Caco-2 (cell line): ENCODE data around the gene UST. TPM values are rescaled to one million over a fixed set of nuclear protein-coding genes. Genes with fewer than 3 reads are reported as not detected.
"Not testable (repeated sequence)": the region's sequence is repeated elsewhere in the genome, so short reads cannot be mapped to it uniquely, and the experiment has no call there.

Source experiments
- BruUV-seq: library from RNA; stranded (reverse); fragments of 400-500 nt; replicated peaks from 2 replicates; lab custom pipeline; 2021; lab: Mats Ljungman, UMichigan
- CTCF ChIA-PET: fragments of 300-600 bp; sonication (Branson Sonifier 250); formaldehyde crosslinking; loops from one replicate; lab custom pipeline; 2022; ENCODE audit warnings: antibody characterized with exemption; lab: Charles Lee
- POLR2A ChIA-PET: fragments of 300-600 bp; sonication (Branson Sonifier 250); formaldehyde crosslinking; loops from one replicate; lab custom pipeline; 2022; ENCODE audit warnings: antibody characterized with exemption; lab: Charles Lee
- DNase-seq, 2 experiments: peaks; one replicate each; pipeline versions ENCODE4 v3.0.0 to v3.0.0-alpha.2; 2020 to 2022
- H3K27me3 ChIP-seq: replicated peaks from 2 replicates; pipeline ENCODE4 v1.6.0; 2011; ENCODE audit warnings: low read length; ENCODE audit not compliant: control insufficient read depth, insufficient read depth
- H3K36me3 ChIP-seq: 2 replicates; pipeline ENCODE4 v1.5.1; 2011; ENCODE audit warnings: low read length; ENCODE audit not compliant: control insufficient read depth, insufficient read depth
- H3K4me1 ChIP-seq: fragments of 250-450 bp; sonication (Bioruptor Pico); 2 replicates; pipeline ENCODE4 v1.5.1; 2020; ENCODE audit warnings: mild to moderate bottlenecking
- H3K4me3 ChIP-seq: 2 replicates; pipeline ENCODE4 v1.5.1; 2011; ENCODE audit warnings: low read depth, mild to moderate bottlenecking, control low read depth, low read length
- H3K9me3 ChIP-seq: fragments of 250-450 bp; sonication (Bioruptor Pico); 2 replicates; pipeline ENCODE4 v1.5.1; 2020; ENCODE audit warnings: mild to moderate bottlenecking, moderate library complexity
- H3K27ac Mint-ChIP-seq: one replicate; pipeline ENCODE4 v1.8.0; 2022; ENCODE audit warnings: mixed read lengths; ENCODE audit not compliant: unreplicated experiment
- H3K27me3 Mint-ChIP-seq: one replicate; pipeline ENCODE4 v1.8.0; 2022; ENCODE audit warnings: mixed read lengths; ENCODE audit not compliant: insufficient read depth, unreplicated experiment
- H3K36me3 Mint-ChIP-seq: one replicate; pipeline ENCODE4 v1.8.0; 2022; ENCODE audit warnings: mild to moderate bottlenecking, mixed read lengths; ENCODE audit not compliant: insufficient read depth, unreplicated experiment
- H3K4me1 Mint-ChIP-seq: one replicate; pipeline ENCODE4 v1.8.0; 2022; ENCODE audit warnings: low read depth, mixed read lengths; ENCODE audit not compliant: unreplicated experiment
- H3K4me3 Mint-ChIP-seq: one replicate; pipeline ENCODE4 v1.8.0; 2022; ENCODE audit warnings: mild to moderate bottlenecking, moderate library complexity, mixed read lengths; ENCODE audit not compliant: unreplicated experiment
- H3K9me3 Mint-ChIP-seq: one replicate; pipeline ENCODE4 v1.8.0; 2022; ENCODE audit warnings: mixed read lengths; ENCODE audit not compliant: unreplicated experiment
- intact Hi-C: fragments of 100-400 bp; cut with micrococcal nuclease; formaldehyde crosslinking; loops from one replicate; pipeline ENCODE4 v1.10.0; 2022; ENCODE audit not compliant: unreplicated experiment
- total RNA-seq: library from RNA; stranded (reverse); gene quantifications from 2 replicates; pipeline ENCODE4 v1.2.3, GENCODE V29; 2022
- TF ChIP-seq, protein P1 (sequence below), 2 experiments: fragments of 200-600 bp in 1 of 2; IDR thresholded peaks; 1 replicate in 1 of 2; 2 replicates in 1 of 2; pipeline versions ENCODE4 v1.5.1 to v1.8.0; 2011 to 2022; ENCODE audit warnings: antibody characterized with exemption in 1 of 2, control low read depth in 1 of 2, inconsistent platforms in 1 of 2, low read depth in 1 of 2, low read length in 1 of 2, mild to moderate bottlenecking in 1 of 2, moderate library complexity in 1 of 2; ENCODE audit not compliant: insufficient read depth in 1 of 2, severe bottlenecking in 1 of 2, unreplicated experiment in 1 of 2

UST gene
- total RNA-seq, 1 experiment from 2014 or later = not detected

DNA sequence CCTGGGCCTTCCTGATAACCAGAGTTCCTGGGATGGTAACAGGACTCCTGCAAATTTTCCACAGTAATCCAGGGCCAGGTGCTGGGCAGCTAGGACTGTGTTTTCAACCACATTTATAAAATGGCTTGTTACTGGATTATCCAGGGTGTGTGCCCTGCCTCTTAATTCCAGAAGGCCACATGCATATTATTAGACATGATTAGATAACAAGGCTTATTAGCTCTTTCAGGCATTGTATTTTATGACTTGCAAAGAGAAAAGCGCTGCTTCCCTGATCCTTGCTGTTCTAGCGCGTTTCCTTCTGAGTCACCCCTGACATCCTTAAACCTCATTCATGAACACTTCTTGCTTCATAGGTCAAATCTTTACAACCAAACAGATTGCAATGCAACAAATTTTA, 208.6 kb downstream of the UST start:
- Mint-ChIP-seq H3K36me3 (no peaks in the 10 kb centered on the region), H3K4me3 (no peak overlapping the region), H3K27ac (no peak overlapping the region), H3K27me3 (peaks cover 15% of the 10 kb centered on the region), H3K9me3 (peaks cover 8% of the 10 kb centered on the region), H3K4me1 (no peaks in the 10 kb centered on the region)
- H3K27me3 ChIP-seq = no peaks in the 10 kb centered on the region
- ChIA-PET POLR2A (no interaction called here), CTCF (interaction anchor here (1.4 kb wide), 1 partner anchor 378 kb away, joined by 3 read pairs; no protein-coding TSS in a partner anchor)
- TF ChIP-seq, protein P1, sequence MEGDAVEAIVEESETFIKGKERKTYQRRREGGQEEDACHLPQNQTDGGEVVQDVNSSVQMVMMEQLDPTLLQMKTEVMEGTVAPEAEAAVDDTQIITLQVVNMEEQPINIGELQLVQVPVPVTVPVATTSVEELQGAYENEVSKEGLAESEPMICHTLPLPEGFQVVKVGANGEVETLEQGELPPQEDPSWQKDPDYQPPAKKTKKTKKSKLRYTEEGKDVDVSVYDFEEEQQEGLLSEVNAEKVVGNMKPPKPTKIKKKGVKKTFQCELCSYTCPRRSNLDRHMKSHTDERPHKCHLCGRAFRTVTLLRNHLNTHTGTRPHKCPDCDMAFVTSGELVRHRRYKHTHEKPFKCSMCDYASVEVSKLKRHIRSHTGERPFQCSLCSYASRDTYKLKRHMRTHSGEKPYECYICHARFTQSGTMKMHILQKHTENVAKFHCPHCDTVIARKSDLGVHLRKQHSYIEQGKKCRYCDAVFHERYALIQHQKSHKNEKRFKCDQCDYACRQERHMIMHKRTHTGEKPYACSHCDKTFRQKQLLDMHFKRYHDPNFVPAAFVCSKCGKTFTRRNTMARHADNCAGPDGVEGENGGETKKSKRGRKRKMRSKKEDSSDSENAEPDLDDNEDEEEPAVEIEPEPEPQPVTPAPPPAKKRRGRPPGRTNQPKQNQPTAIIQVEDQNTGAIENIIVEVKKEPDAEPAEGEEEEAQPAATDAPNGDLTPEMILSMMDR (IDR thresholded peaks at IDR 0.05; ENCODE audit: insufficient read depth in 1 of 2, low read depth in 1 of 2, low read length in 1 of 2, severe bottlenecking in 1 of 2, unreplicated experiment in 1 of 2) = no peak
- no peak for DNase-seq
- BruUV-seq = no TSS peak
- H3K9me3 ChIP-seq = no peaks in the 10 kb centered on the region
- H3K4me1 ChIP-seq = no peaks in the 10 kb centered on the region
- H3K36me3 ChIP-seq = no peaks in the 10 kb centered on the region
- H3K4me3 ChIP-seq = no peak overlapping the region
- intact Hi-C loops = no loop called here

DNA sequence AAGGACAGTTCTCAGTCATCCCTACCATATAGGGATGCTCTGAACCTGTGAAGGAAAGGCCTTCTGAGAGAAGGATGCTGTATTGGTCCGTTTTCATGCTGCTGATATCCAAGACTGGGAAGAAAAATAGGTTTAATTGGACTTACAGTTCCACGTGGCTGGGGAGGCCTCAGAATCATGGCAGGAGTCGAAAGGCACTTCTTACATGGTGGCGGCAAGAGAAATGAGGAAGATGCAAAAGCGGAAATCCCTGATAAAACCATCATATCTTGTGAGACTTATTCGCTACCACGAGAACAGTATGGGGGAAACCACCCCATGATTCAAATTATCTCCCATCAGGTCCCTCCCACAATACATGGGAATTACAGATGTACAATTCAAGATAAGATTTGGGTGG, 209.3 kb downstream of the UST start:
- H3K9me3 Mint-ChIP-seq, BruUV-seq, H3K27ac Mint-ChIP-seq, H3K9me3 ChIP-seq, H3K4me1 Mint-ChIP-seq, H3K27me3 ChIP-seq, H3K4me3 ChIP-seq, H3K36me3 Mint-ChIP-seq, POLR2A ChIA-PET, H3K4me1 ChIP-seq, H3K36me3 ChIP-seq, H3K4me3 Mint-ChIP-seq, CTCF ChIA-PET, intact Hi-C loops, DNase-seq, H3K27me3 Mint-ChIP-seq: not testable (repeated sequence)

DNA sequence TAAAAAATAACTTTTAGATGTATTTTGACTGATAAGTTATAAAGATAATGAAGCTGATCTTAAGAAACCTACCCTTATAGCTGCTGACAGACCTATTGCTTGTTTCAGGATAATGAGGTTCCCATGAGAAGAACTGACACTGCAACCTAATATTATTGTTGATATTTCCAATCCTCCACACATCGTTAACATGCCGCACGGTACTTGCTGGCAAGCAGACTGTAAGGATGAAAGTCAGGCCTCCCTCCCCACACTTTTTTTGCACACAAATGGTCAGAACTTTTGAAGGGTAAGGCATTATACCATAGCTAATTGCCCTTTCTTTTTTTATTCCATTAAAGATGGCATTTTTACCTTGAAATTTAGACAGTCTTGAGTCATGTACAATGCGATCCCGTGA, 210.9 kb downstream of the UST start:
- BruUV-seq = no TSS peak
- Mint-ChIP-seq H3K4me3 (no peak overlapping the region), H3K27me3 (peaks cover 9% of the 10 kb centered on the region), H3K4me1 (no peaks in the 10 kb centered on the region), H3K36me3 (no peaks in the 10 kb centered on the region), H3K27ac (no peak overlapping the region), H3K9me3 (peaks cover 8% of the 10 kb centered on the region)
- no peaks in the 10 kb centered on the region for H3K36me3 ChIP-seq
- no peak overlapping the region for H3K4me3 ChIP-seq
- no peaks in the 10 kb centered on the region for H3K4me1 ChIP-seq
- intact Hi-C loops = no loop called here
- ChIA-PET POLR2A (no interaction called here), CTCF (no interaction called here)
- DNase-seq = no peak
- TF ChIP-seq, protein P1 (IDR thresholded peaks at IDR 0.05; ENCODE audit: insufficient read depth in 1 of 2, low read depth in 1 of 2, low read length in 1 of 2, severe bottlenecking in 1 of 2, unreplicated experiment in 1 of 2) = no peak
- H3K9me3 ChIP-seq = no peaks in the 10 kb centered on the region
- H3K27me3 ChIP-seq = no peaks in the 10 kb centered on the region

DNA sequence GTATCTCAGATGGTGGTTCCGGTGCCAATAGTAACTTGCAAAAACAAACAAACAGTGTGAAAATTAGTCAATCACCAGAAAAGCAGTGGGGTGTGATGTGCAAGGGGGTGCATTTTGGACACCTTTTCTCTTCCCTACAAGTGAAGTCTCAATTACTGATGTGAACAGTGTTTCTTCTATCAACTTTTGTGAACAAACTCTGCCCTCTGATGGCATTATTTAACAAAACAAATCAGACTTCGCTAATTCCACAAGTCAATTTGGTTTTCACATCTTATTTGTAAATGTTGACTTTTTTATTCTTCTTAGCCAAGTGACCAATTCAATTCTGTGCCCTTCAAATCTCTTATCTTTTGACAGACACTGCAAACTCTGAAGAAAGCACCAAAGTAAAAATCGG, 212.2 kb downstream of the UST start:
- CTCF ChIA-PET = no interaction called here

More for the DNA sequence above, 212.2 kb downstream of the UST start:
- TF ChIP-seq, protein P1 (IDR thresholded peaks at IDR 0.05; ENCODE audit: insufficient read depth in 1 of 2, low read depth in 1 of 2, low read length in 1 of 2, severe bottlenecking in 1 of 2, unreplicated experiment in 1 of 2) = no peak
- Mint-ChIP-seq H3K4me1 (no peaks in the 10 kb centered on the region), H3K4me3 (no peak overlapping the region), H3K27me3 (peaks cover 9% of the 10 kb centered on the region), H3K36me3 (no peaks in the 10 kb centered on the region), H3K27ac (no peak overlapping the region), H3K9me3 (peaks cover 8% of the 10 kb centered on the region)
- Histone ChIP-seq H3K4me1 (no peaks in the 10 kb centered on the region), H3K9me3 (no peaks in the 10 kb centered on the region), H3K27me3 (no peaks in the 10 kb centered on the region; the same call in 1 of the 2 replicates), H3K4me3 (no peak overlapping the region), H3K36me3 (no peaks in the 10 kb centered on the region)
- BruUV-seq = no TSS peak
- POLR2A ChIA-PET = no interaction called here
- intact Hi-C loops = no loop called here
- no peak for DNase-seq
